DMS153 treated with DMSO at 0.1 percent for 48 hours (cell line): ENCODE measurements around the gene SH3GLB2.
"Not testable (repeated sequence)": the region's sequence is repeated elsewhere in the genome, so short reads cannot be mapped to it uniquely, and the experiment has no call there.

Experiments
- DNase-seq: peaks from one replicate; lab custom pipeline; 2025; ENCODE audit not compliant: unreplicated experiment; lab: John Stamatoyannopoulos, UW

Gene SH3GLB2

GRCh38 chr9:129001504-129002325 lies 26.4 kb downstream of the SH3GLB2 start:
- no peak for DNase-seq

- no peak for DNase-seq
Observed at GRCh38 chr9:128999581-129000206, 28.4 kb downstream of the SH3GLB2 start.

GRCh38 chr9:128998462-128998861 lies 29.7 kb downstream of the SH3GLB2 start:
- no peak for DNase-seq

GRCh38 chr9:128995791-128996190 lies 32.3 kb downstream of the SH3GLB2 start:
- no peak for DNase-seq

- no peak for DNase-seq
Observed at GRCh38 chr9:128992995-128993394, 35.1 kb downstream of the SH3GLB2 start.

GRCh38 chr9:128987805-128988204 lies 40.3 kb downstream of the SH3GLB2 start:
- DNase-seq = no peak

GRCh38 chr9:128986671-128987070 lies 41.5 kb downstream of the SH3GLB2 start:
- DNase-seq = no peak

- DNase-seq = no peak
Observed at GRCh38 chr9:128983536-128983935, 44.6 kb downstream of the SH3GLB2 start.

- DNase-seq = no peak
Observed at GRCh38 chr9:128979111-128979510, 49.0 kb downstream of the SH3GLB2 start.

GRCh38 chr9:128972956-128973355 lies 55.2 kb downstream of the SH3GLB2 start:
- no peak for DNase-seq

GRCh38 chr9:128969491-128969890 lies 58.6 kb downstream of the SH3GLB2 start:
- no peak for DNase-seq

- not testable (repeated sequence) for DNase-seq
Observed at GRCh38 chr9:128961403-128961802, 66.7 kb downstream of the SH3GLB2 start.
